Suppressor macrophage treated with lipopolysaccharide for 4 hours (primary cell): ENCODE measurements around the gene OR5A2.
"Not testable (repeated sequence)": the region's sequence is repeated elsewhere in the genome, so short reads cannot be mapped to it uniquely, and the experiment has no call there.

Experiments
- DNase-seq: peaks from one replicate; pipeline ENCODE4 v3.0.0-alpha.2; 2020

OR5A2 gene

DNA sequence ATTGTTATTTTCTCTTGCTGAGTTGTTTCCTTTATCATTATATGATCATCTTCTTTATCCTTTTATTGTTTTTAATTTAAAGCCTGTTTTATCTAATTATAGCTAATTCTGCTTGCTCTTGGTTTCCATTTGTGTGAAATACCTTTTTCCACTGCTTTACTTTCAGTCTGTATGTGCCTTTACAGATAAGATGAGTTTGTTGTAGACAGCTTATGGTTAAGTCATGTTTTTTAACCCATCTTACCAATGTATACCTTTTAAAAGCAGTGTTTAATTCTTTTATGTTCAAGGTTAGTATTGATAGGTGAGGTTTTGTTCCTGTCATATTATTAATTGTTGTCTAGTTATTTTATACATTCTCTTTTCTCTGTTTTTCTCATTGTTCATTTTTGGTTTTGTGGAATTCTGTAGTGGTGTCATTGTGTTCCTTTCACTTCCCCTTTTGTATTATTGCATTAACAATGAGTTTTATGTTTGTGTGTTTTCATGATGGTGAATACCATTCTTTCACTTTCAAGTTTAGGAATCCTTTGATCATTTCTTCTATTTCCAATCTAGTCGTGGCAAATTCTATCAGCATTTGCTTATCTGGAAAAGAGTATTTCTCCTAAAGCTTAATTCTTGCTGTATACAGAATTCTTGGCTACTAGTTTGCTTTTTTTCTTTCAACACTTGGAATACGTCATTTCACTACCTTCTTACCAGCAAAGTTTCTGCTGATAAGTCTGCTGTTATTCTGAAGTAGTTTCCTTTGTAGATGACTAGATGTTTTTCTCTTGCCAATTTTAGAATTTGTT is 45.8 kb downstream of the OR5A2 start:
- peak; percentile 73 for DNase-seq

GRCh38 chr11:59372324-59372723 is 53.9 kb downstream of the OR5A2 start:
- DNase-seq, result not testable (repeated sequence)

- DNase-seq, result peak; percentile 9
Observed at GRCh38 chr11:59368238-59369022, 57.8 kb downstream of the OR5A2 start.
